Gastroesophageal sphincter (tissue), 4 donors: ENCODE measurements around the gene NR3C2. TPM values are rescaled to one million over a fixed set of nuclear protein-coding genes. Genes with fewer than 3 reads are reported as not detected.

Source experiments
- ATAC-seq: fragments of 150-250 bp; one replicate; pipeline ENCODE4 v1.9.1; 2016; ENCODE audit warnings: mild to moderate bottlenecking, moderate library complexity
- H3K27ac ChIP-seq, 4 donors: fragments of 200-600 bp; sonication (generic) in 3 of 4; 1 replicate in 3 of 4; 2 replicates in 1 of 4; pipeline ENCODE4 v1.5.1; 2016 to 2019
- H3K27me3 ChIP-seq: fragments of 200-600 bp; sonication (generic); one replicate; pipeline ENCODE4 v1.5.1; 2019
- H3K36me3 ChIP-seq, 2 donors: fragments of 200-600 bp; sonication (generic); one replicate each; pipeline ENCODE4 v1.5.1; 2019; ENCODE audit warnings: control low read depth in 1 of 2
- H3K4me1 ChIP-seq, 3 donors: fragments of 200-600 bp; sonication (generic); 1 replicate in 2 of 3; 2 replicates in 1 of 3; pipeline ENCODE4 v1.5.1; 2016 to 2019; ENCODE audit warnings: control low read depth in 2 of 3
- H3K4me3 ChIP-seq, 2 donors: fragments of 200-600 bp; sonication (generic); one replicate each; pipeline ENCODE4 v1.5.1; 2019; ENCODE audit warnings: mild to moderate bottlenecking in 1 of 2, moderate library complexity in 1 of 2
- H3K9me3 ChIP-seq, 3 donors: fragments of 200-600 bp; sonication (generic); one replicate each; pipeline ENCODE4 v1.5.1; 2017 to 2019; ENCODE audit warnings: control low read depth in 2 of 3
- CTCF ChIP-seq, 4 experiments: fragments of 200-600 bp in 2 of 4; fragments of 450-650 bp in 2 of 4; sonication (generic) in 1 of 4; IDR thresholded peaks; one replicate each; pipeline ENCODE4 v1.5.1; 2017 to 2019; ENCODE audit warnings: antibody characterized with exemption in 4 of 4, mild to moderate bottlenecking in 2 of 4, moderate library complexity in 2 of 4
- EP300 ChIP-seq: sonication (generic); formaldehyde crosslinking; IDR thresholded peaks from one replicate; pipeline ENCODE4 v1.6.1; 2017; ENCODE audit warnings: antibody characterized with exemption, mild to moderate bottlenecking
- POLR2A ChIP-seq, 2 donors: fragments of 450-650 bp; IDR thresholded peaks; one replicate each; pipeline ENCODE4 v1.6.1; 2017; ENCODE audit warnings: antibody characterized with exemption in 2 of 2, mild to moderate bottlenecking in 2 of 2, moderate library complexity in 1 of 2
- POLR2AphosphoS5 ChIP-seq: sonication (generic); formaldehyde crosslinking; IDR thresholded peaks from one replicate; pipeline ENCODE4 v1.6.1; 2017; ENCODE audit warnings: antibody characterized with exemption
- WGBS, 2 donors: methylation state at CpG; one replicate each; pipeline ENCODE4 v1.1.5; 2018; ENCODE audit warnings: low coverage in 1 of 2; 5-methylcytosine and 5-hydroxymethylcytosine counted together
- total RNA-seq, 4 donors: library from RNA; depleted of rRNA; stranded (reverse); fragments of >200 nt; gene quantifications; one replicate each; pipeline ENCODE4 v1.1.0, GENCODE V29; 2016

Gene NR3C2
- total RNA-seq, 4 donors from 2014 or later = 11.6 to 15.9 (median 13.9) TPM

- Histone ChIP-seq H3K27me3 (no peaks in the 10 kb centered on the region), H3K27ac (peak overlapping the region in 3 of 4 donors; percentile 87 to 96 (median 93)), H3K36me3 (no peaks in the 10 kb centered on the region), H3K9me3 (no peaks in the 10 kb centered on the region), H3K4me1 (peaks cover 0 to 46% (median 0%) of the 10 kb centered on the region in 3 donors), H3K4me3 (peak overlapping the region; percentile 75 to 94)
- TF ChIP-seq EP300 (no peak), CTCF (IDR thresholded peaks at IDR 0.05) (no peak), POLR2A (IDR thresholded peaks at IDR 0.05) (no peak), POLR2AphosphoS5 (no peak)
- ATAC-seq = no peak
- WGBS, 2 donors = 0% methylated on average over 3 of the region's 64 CpGs; no CpG with 5 or more reads in 1 of the 2 donors
Observed at GRCh38 chr4:148443512-148444295, 1.5 kb upstream of the NR3C2 start.

- no peaks in the 10 kb centered on the region for H3K9me3 ChIP-seq
- H3K27me3 ChIP-seq = no peaks in the 10 kb centered on the region
- TF ChIP-seq EP300 = no peak
- no peak for TF ChIP-seq POLR2A (IDR thresholded peaks at IDR 0.05)
- TF ChIP-seq POLR2AphosphoS5 = no peak
- no peak for TF ChIP-seq CTCF (IDR thresholded peaks at IDR 0.05)
- H3K27ac ChIP-seq = peak overlapping the region; percentile 90 to 96 (median 94)
- no peaks in the 10 kb centered on the region for H3K36me3 ChIP-seq
- ATAC-seq = no peak
- H3K4me1 ChIP-seq = peaks cover 0 to 48% (median 0%) of the 10 kb centered on the region in 3 donors
- H3K4me3 ChIP-seq = peak overlapping the region; percentile 75 to 94
- 0% methylated on average over 2 to 8 of the region's 27 CpGs for WGBS, 2 donors
Observed at GRCh38 chr4:148442832-148443511, 758 bp upstream of the NR3C2 start.

- peaks cover 0 to under 1% of the 10 kb centered on the region in 2 donors for H3K36me3 ChIP-seq
- ATAC-seq = no peak
- TF ChIP-seq POLR2A (IDR thresholded peaks at IDR 0.05) (no peak), EP300 (no peak), POLR2AphosphoS5 (no peak), CTCF (IDR thresholded peaks at IDR 0.05) (no peak)
- no peaks in the 10 kb centered on the region for H3K9me3 ChIP-seq
- peak overlapping the region in 3 of 4 donors; percentile 93 to 96 (median 96) for H3K27ac ChIP-seq
- WGBS, 2 donors = 1 to 7% methylated on average over 10 to 12 of the region's 12 CpGs
- peaks cover 0 to 37% (median 0%) of the 10 kb centered on the region in 3 donors for H3K4me1 ChIP-seq
- H3K27me3 ChIP-seq = no peaks in the 10 kb centered on the region
- H3K4me3 ChIP-seq = peak overlapping the region; percentile 75 to 94
Observed at GRCh38 chr4:148441624-148441985, 609 bp downstream of the NR3C2 start.

- Histone ChIP-seq H3K27me3 (no peaks in the 10 kb centered on the region), H3K36me3 (peaks cover 0 to 18% of the 10 kb centered on the region in 2 donors), H3K4me1 (peaks cover 0 to 58% (median 0%) of the 10 kb centered on the region in 3 donors), H3K9me3 (no peaks in the 10 kb centered on the region), H3K27ac (no peak overlapping the region), H3K4me3 (no peak overlapping the region)
- TF ChIP-seq POLR2A (IDR thresholded peaks at IDR 0.05) = no peak
- no peak for TF ChIP-seq POLR2AphosphoS5
- TF ChIP-seq EP300 = no peak
- TF ChIP-seq CTCF (IDR thresholded peaks at IDR 0.05) = no peak
- ATAC-seq = no peak
- WGBS, 2 donors = 88 to 96% methylated on average over 2 of the region's 2 CpGs
Observed at GRCh38 chr4:148438047-148438446, 4.2 kb downstream of the NR3C2 start.
